NCI-H1092 treated with DMSO at 0.1 percent for 48 hours (cell line): ENCODE measurements around the gene UNC45B.
"Not testable (repeated sequence)": the region's sequence is repeated elsewhere in the genome, so short reads cannot be mapped to it uniquely, and the experiment has no call there.

Experiments
- DNase-seq: peaks from one replicate; lab custom pipeline; 2025; lab: John Stamatoyannopoulos, UW

UNC45B gene

DNA sequence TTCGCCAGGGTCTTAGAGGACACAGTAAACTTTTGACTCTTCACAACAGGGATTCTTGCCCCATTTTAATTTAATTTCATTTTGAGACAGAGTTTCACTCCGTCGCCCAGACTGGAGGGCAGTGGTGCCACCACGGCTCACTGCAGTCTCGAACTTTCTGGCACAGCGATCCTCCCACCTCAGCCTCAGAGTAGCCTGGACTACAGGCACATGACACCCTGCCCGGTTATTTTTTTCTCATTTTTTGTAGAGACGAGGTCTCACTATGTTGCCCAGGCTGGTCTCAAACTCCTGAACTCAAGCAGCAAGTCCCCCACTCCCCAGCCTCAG, 5.2 kb upstream of the UNC45B start:
- no peak for DNase-seq

- DNase-seq = no peak
Measured at GRCh38 chr17:35144840-35145239, 2.8 kb upstream of the UNC45B start.

- no peak for DNase-seq
Measured at GRCh38 chr17:35146214-35146833, 1.3 kb upstream of the UNC45B start.

DNA sequence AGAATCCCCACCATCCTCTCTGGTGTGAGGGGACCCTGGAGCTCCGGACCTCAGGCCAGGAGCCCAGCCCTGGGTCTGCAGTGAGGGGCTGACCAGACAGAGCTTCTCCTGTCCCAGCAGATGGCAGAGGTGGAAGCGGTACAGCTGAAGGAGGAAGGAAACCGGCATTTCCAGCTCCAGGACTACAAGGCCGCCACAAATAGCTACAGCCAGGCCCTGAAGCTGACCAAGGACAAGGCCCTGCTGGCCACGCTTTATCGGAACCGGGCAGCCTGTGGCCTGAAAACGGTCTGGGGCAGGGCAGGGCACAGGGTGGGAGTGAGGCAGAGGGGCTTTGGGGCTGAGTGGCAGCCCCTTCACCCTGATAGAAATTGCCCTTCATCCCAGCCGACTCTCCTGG, 527 bp downstream of the UNC45B start:
- DNase-seq = no peak

GRCh38 chr17:35149941-35150340, 2.3 kb downstream of the UNC45B start:
- DNase-seq = no peak

- not testable (repeated sequence) for DNase-seq
Measured at GRCh38 chr17:35151080-35151479, 3.5 kb downstream of the UNC45B start.

DNA sequence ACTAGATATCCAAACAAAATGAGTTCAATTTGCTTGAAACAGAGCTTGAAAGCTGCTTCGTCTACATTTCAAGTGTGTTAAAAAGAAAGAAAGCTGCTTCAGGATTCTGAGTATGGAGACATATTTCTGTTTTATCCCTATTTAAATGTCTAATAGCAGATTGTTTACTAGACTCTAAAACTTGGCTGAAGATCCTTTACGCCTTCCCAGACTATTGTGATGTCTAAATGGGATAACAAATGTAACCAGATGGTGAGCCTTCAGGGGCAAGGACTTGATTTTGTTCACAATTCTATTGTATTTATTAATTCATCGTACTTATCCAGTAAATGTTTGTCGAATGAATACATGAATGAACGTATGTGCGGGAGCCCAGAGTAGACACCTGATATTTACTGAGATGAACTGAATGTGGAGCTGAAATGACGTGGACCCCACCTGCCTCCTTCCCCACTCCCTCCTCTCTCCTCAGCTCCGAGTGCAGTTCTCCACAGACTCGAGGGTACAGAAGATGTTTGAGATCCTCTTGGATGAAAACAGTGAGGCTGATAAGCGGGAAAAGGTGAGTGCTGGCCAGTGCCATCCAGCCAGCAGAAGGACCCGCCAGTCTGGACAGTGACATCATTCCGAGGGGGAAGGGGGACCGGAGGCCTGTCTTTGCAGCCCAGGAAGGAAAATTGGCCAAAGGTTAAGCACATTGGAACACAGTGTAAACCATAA, 5.0 kb downstream of the UNC45B start:
- DNase-seq = no peak

DNA sequence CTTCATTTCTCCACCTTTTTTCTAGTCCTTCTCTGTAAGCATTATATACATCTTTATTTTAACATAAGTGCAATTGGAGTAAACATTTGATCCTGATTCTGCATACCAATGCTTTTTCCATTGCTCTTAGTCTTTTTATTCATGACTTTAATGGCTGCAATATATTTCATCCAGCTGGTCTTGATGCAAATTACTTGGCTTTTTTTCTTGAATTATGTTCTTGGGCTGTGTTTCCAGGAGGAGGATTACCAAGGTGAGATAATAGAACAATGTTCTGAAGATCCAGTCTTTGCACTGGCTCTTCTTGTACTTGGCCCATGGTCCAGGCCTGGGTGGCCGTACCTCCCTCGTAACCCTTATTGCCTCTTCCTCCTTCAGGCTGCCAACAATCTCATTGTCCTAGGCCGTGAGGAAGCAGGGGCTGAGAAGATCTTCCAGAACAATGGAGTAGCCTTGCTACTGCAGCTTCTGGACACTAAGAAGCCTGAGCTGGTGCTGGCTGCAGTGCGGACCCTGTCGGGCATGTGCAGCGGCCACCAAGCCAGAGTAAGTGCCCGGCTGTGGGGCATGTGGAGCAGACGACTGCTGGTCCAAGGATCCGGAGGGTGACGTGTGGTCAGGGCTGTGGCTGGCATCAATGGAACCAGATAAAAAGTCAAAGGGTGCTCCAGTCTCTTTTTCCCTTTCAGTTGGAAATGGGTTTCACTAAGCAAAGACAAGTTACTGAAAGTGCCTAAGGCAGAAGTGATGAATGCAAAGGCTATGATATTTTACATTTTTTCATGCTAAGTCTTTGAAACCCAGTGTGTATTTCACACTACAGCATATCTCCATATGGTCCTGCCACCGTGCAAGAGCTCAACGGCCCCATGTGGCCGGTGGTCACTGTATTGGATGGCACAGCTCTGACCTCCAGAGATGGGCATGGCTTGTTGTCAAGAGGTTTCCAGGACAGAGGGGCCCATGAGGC, 6.9 kb downstream of the UNC45B start:
- no peak for DNase-seq

DNA sequence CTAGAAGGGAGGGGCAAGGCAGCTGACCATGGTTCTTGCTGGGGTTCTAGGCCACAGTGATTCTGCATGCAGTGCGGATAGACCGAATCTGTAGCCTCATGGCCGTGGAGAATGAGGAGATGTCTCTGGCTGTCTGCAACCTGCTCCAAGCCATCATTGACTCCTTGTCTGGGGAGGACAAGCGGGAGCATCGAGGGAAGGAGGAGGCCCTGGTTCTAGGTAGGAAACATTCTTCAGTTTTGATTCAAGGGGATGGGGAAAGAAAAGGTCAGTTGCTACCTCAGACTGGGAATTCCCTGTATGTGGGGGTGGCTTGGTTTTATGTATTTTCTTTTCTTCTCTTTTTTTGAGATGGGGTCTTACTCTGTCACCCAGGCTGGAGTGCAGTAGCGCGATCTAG, 7.6 kb downstream of the UNC45B start:
- no peak for DNase-seq

DNA sequence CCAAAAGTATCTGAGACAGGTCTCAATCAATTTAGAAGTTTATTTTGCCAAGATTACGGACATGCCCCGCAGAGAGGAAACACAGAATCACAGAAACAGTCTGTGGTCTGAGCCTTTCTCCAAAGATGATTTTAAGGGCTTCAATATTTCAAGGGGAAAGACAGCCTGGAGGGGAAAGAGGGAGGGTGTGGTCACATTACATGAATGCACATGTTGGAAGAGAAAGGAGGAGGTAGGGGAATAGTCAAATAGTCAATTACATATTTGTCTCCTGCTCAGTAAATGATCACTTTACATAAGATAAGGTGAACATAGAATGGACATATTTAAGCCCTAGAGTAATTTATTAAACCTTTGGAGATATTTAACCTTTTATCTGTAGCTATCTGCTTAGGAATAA, 12.3 kb downstream of the UNC45B start:
- DNase-seq = no peak

GRCh38 chr17:35160354-35161201, 13.0 kb downstream of the UNC45B start:
- no peak for DNase-seq

GRCh38 chr17:35161281-35161761, 13.7 kb downstream of the UNC45B start:
- no peak for DNase-seq

- no peak for DNase-seq
Measured at GRCh38 chr17:35162755-35163154, 15.1 kb downstream of the UNC45B start.

DNA sequence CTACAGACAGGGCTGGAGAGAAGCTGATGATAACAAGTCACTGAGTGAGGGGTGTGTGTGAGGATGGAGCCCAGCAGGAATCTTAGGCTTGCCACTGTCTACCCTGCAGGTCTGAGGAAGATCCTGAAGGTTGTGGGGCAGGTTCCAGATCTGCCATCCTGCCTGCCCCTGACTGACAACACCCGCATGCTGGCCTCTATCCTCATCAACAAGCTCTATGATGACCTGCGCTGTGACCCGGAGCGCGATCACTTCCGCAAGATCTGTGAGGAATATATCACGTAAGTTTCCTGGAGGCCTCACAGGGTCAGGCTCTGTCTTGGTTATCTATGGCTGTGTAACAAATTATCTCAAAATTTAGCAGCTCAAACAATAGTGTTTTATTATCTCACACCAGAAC, 16.3 kb downstream of the UNC45B start:
- DNase-seq = no peak

GRCh38 chr17:35164716-35165115, 17.1 kb downstream of the UNC45B start:
- no peak for DNase-seq

DNA sequence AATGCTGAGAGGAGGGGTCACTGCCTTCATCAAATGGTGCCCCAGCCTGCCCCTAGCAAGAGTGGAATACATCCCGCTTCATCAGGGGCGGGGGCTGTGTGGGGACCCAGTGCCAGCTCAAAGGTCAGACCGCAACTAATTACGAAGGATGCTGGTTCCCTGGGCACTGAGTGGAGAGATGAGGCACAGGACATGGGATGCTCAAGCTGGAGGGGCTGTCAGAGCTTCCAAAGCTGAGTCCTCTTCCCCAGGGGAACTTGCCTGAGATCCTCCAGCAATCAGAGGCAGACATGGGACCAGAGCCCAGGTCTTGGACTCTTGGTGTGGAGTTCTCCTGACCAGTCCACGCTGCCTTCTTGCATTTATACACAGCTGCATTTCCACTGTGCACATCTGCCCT, 18.9 kb downstream of the UNC45B start:
- no peak for DNase-seq

DNA sequence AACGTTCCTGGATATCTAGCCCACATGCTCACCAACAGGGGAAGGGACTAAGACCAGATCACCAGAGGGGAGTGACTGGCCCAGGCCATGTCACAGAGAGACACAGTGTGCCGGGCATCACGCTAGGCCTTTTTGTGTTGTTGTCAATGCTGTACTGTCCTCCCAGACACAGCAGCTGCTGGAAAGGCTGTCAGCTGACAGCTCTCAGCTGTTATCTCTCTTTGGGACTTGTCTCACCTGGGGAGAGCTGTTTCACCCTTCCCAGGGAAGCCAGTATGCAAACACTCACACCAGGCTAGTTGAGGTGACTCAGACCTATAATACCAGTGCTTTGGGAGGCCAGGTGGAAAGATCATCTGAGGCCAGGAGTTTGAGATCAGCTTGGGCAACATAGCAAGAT, 19.4 kb downstream of the UNC45B start:
- DNase-seq = no peak

GRCh38 chr17:35167666-35168065, 20.0 kb downstream of the UNC45B start:
- no peak for DNase-seq

DNA sequence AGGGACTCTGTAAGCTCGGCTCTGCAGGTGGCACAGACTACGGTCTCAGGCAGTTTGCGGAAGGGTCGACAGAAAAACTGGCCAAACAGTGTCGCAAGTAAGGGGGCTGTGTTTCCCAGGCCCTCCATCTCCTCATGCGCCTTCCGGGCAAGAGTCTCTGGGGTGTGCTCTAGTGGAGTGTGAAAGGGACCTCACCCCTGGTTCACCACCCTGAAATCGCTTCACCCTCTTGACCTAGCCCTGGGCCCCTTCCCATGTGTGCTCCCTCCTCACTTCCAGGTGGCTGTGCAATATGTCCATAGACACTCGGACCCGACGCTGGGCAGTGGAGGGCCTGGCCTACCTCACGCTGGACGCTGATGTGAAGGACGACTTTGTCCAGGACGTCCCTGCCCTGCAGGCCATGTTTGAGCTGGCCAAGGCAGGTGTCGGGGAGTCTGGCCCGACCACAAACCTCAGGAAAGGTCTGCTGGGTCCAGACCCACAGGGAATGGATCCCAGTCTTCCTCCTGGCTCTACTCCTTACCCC, 22.3 kb downstream of the UNC45B start:
- DNase-seq = no peak

DNA sequence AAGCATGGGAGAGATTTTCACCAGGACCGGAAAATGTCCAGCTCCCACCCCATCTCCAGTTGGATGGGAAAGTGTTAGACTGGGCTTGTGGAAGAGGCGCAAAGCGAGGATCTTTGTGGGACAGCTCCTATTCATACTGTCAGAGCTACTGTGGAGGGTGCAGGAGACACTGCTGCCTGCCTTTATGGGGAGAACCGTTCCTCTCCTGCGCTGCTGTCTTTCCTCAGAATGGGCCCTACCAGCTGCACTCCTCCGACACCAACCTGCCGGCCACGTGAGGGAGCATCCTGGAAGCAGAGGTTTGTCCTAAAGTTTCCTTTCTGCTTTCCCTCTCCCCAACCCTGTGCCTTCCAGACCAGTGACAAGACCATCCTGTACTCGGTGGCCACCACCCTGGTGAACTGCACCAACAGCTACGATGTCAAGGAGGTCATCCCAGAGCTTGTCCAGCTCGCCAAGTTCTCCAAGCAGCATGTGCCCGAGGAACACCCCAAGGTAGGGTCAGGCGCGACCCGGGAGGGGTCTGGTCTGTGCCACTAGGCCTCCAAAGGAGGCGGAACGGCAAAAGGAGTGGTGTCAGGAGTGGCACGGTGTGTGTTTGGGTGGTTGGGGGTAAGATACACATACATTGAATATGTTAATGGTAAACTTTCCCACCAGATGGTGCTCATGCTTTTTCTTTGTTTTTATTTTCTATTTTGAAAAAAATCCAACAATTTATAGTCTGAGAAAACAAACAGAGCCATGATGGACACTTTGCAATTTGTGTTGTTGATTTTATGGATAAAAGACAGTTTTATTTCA, 23.6 kb downstream of the UNC45B start:
- DNase-seq = no peak

DNA sequence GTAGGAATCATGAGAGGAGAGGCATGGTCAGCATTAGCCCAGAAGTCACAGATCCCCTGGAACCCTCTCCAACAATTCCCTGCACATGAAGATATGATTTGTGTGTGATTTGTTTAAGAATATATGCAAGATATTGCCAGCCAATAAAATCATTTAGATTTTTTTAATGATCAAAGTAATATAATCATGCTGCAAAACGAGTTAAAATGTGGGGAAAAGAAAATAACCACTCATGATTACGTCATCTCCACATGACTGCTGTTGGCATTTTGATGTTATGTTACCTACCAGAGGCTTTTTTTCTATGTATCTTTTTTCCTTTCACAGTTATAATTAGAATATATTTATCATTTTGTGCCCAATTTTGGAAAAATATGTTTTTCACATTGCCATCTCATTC, 24.2 kb downstream of the UNC45B start:
- DNase-seq = no peak
